Cardiac muscle cell (in vitro differentiated cells and primary cell): Measurements from ENCODE around the gene KRTAP21-3. TPM values are rescaled to one million over a fixed set of nuclear protein-coding genes. Genes with fewer than 3 reads are reported as not detected.
A peak's percentile ranks its signal among the peaks of the same experiment; 100 is the strongest.

Experiments used
- DNase-seq, 2 donors: peaks; one replicate each; pipeline versions ENCODE4 v3.0.0 to v3.0.0-alpha.2; 2010 to 2017; ENCODE audit warnings: low read depth in 1 of 2, low spot score in 1 of 2
- H3K27ac ChIP-seq: fragments of 200-600 bp; sonication (generic); 2 replicates; pipeline ENCODE4 v1.5.1; 2016
- H3K27me3 ChIP-seq: fragments of 200-600 bp; sonication (generic); 2 replicates; pipeline ENCODE4 v1.6.0; 2016; ENCODE audit warnings: control low read depth
- H3K36me3 ChIP-seq: fragments of 200-600 bp; sonication (generic); 2 replicates; pipeline ENCODE4 v1.5.1; 2016; ENCODE audit warnings: control low read depth
- H3K4me1 ChIP-seq: fragments of 200-600 bp; sonication (generic); 2 replicates; pipeline ENCODE4 v1.8.1; 2017; ENCODE audit warnings: low read depth, mild to moderate bottlenecking, mixed run types
- H3K4me3 ChIP-seq: fragments of 200-600 bp; sonication (generic); 2 replicates; pipeline ENCODE4 v1.5.1; 2016; ENCODE audit warnings: mild to moderate bottlenecking
- H3K9me3 ChIP-seq: fragments of 200-600 bp; sonication (generic); 2 replicates; pipeline ENCODE4 v1.5.1; 2017; ENCODE audit warnings: low read depth, mild to moderate bottlenecking, control low read depth
- CTCF ChIP-seq: IDR thresholded peaks from 2 replicates; pipeline ENCODE4 v1.5.1; 2012; ENCODE audit warnings: low read depth, mild to moderate bottlenecking, low read length
- polyA plus RNA-seq: library from polyadenylated mRNA; unstranded; fragments of >200 nt; fragmentation: Nextera tagmentation; extraction: Ambion mirVana; gene quantifications from 2 replicates; pipeline ENCODE4 v1.2.1, GENCODE V29; 2016
- total RNA-seq: library from RNA; depleted of rRNA; stranded (reverse); fragments of >200 nt; gene quantifications from 2 replicates; pipeline ENCODE4 v1.2.3, GENCODE V29; 2016

The KRTAP21-3 gene
- total and polyA plus RNA-seq, 2 experiments from 2014 or later = not detected

- no peak overlapping the region for H3K27ac ChIP-seq
- no peaks in the 10 kb centered on the region for H3K36me3 ChIP-seq
- TF ChIP-seq CTCF = no peak
- H3K4me1 ChIP-seq = no peaks in the 10 kb centered on the region
- no peak for DNase-seq
- H3K4me3 ChIP-seq = no peak overlapping the region
- no peaks in the 10 kb centered on the region for H3K9me3 ChIP-seq
- H3K27me3 ChIP-seq = no peaks in the 10 kb centered on the region
Observed at GRCh38 chr21:30713766-30714165, 4.8 kb downstream of the KRTAP21-3 start.

- Histone ChIP-seq H3K27ac (no peak overlapping the region), H3K27me3 (no peaks in the 10 kb centered on the region), H3K4me1 (no peaks in the 10 kb centered on the region), H3K9me3 (no peaks in the 10 kb centered on the region), H3K36me3 (no peaks in the 10 kb centered on the region), H3K4me3 (no peak overlapping the region)
- no peak for DNase-seq
- no peak for TF ChIP-seq CTCF
Observed at GRCh38 chr21:30710499-30710898, 8.1 kb downstream of the KRTAP21-3 start.

GRCh38 chr21:30707409-30707808 lies 11.2 kb downstream of the KRTAP21-3 start:
- Histone ChIP-seq H3K27ac (no peak overlapping the region), H3K4me1 (no peaks in the 10 kb centered on the region)
- TF ChIP-seq CTCF = no peak

GRCh38 chr21:30695956-30696355 lies 22.6 kb downstream of the KRTAP21-3 start:
- H3K27ac ChIP-seq = no peak overlapping the region
- no peaks in the 10 kb centered on the region for H3K36me3 ChIP-seq
- no peaks in the 10 kb centered on the region for H3K4me1 ChIP-seq
- no peaks in the 10 kb centered on the region for H3K9me3 ChIP-seq
- peak in 1 of 2 donors; percentile 15 for DNase-seq
- no peak overlapping the region for H3K4me3 ChIP-seq
- H3K27me3 ChIP-seq = no peaks in the 10 kb centered on the region
- TF ChIP-seq CTCF = no peak

More at GRCh38 chr21:30707409-30707808, 11.2 kb downstream of the KRTAP21-3 start:
- no peaks in the 10 kb centered on the region for H3K27me3 ChIP-seq
- H3K9me3 ChIP-seq = no peaks in the 10 kb centered on the region
- H3K4me3 ChIP-seq = no peak overlapping the region
- DNase-seq = no peak
- no peaks in the 10 kb centered on the region for H3K36me3 ChIP-seq

- H3K27me3 ChIP-seq = no peaks in the 10 kb centered on the region
- no peak for TF ChIP-seq CTCF
- H3K4me1 ChIP-seq = no peaks in the 10 kb centered on the region
- H3K27ac ChIP-seq = no peak overlapping the region
- no peak overlapping the region for H3K4me3 ChIP-seq
- H3K9me3 ChIP-seq = no peaks in the 10 kb centered on the region
- no peak for DNase-seq
- H3K36me3 ChIP-seq = no peaks in the 10 kb centered on the region
Observed at GRCh38 chr21:30689822-30690221, 28.8 kb downstream of the KRTAP21-3 start.

- H3K36me3 ChIP-seq = no peaks in the 10 kb centered on the region
- H3K9me3 ChIP-seq = no peaks in the 10 kb centered on the region
- no peak for TF ChIP-seq CTCF
- H3K4me3 ChIP-seq = no peak overlapping the region
- H3K27me3 ChIP-seq = no peaks in the 10 kb centered on the region
- DNase-seq = no peak
- no peak overlapping the region for H3K27ac ChIP-seq
- H3K4me1 ChIP-seq = no peaks in the 10 kb centered on the region
Observed at GRCh38 chr21:30684506-30684905, 34.1 kb downstream of the KRTAP21-3 start.
